ENCODE results near the gene SDK1. TPM values are rescaled to one million over a fixed set of nuclear protein-coding genes. Genes with fewer than 3 reads are reported as not detected.

The SDK1 gene
- total and polyA plus RNA-seq, 2 experiments from 2014 or later, result 2.1 to 10.0 TPM

DNA sequence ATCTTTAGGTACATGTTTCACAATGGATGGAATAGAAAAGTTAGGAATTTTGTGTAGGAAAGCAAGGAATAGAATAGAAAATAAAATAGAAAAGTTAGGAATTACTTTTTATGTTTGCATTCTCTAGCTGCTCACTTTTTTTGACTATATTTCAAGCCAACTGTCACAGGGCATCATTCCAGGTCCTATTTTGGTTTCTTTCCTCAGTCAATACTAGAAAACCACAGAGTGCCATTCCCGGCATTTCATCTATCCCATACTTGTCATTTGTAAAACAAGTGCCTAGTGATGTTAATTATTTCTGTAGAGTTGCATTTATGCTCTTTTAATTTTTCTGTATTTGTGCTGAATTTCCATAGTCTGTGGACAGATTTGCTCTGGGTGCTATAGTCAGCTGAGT, 66.2 kb downstream of the SDK1 start:
- Histone ChIP-seq H3K4me3 (no peak overlapping the region), H4K20me1 (replicated peaks; ENCODE audit: insufficient read depth) (no peaks in the 10 kb centered on the region), H3K36me3 (ENCODE audit: insufficient read depth) (no peaks in the 10 kb centered on the region), H3K27me3 (ENCODE audit: insufficient read depth) (no peaks in the 10 kb centered on the region), H3F3A (replicated peaks; ENCODE audit: low read depth) (no peaks in the 10 kb centered on the region), H2AFZ (no peak overlapping the region), H3K4me2 (no peak overlapping the region), H3K4me1 (ENCODE audit: insufficient read depth) (peaks cover 14% of the 10 kb centered on the region), H3K27ac (ENCODE audit: low read depth) (no peak overlapping the region), H3K79me2 (replicated peaks; ENCODE audit: insufficient read depth) (no peaks in the 10 kb centered on the region), H3K9me2 (ENCODE audit: insufficient read depth) (no peaks in the 10 kb centered on the region)
- Mint-ChIP-seq H3K36me3 (ENCODE audit: low read depth) (no peaks in the 10 kb centered on the region), H3K27ac (no peak overlapping the region), H3K27me3 (ENCODE audit: insufficient read depth, low read depth, poor library complexity) (peaks cover 6% of the 10 kb centered on the region), H3K4me1 (peaks cover 19% of the 10 kb centered on the region), H3K4me3 (no peak overlapping the region), H3K9me3 (no peaks in the 10 kb centered on the region)
- ATAC-seq (no peak), DNase-seq (ENCODE audit: low spot score) (no peak)
- TF ChIP-seq JUNB (IDR thresholded peaks at IDR 0.05; ENCODE audit: unreplicated experiment) (no peak), EZH2phosphoT487 (IDR thresholded peaks at IDR 0.05; ENCODE audit: unreplicated experiment) (no peak), EZH2 (IDR thresholded peaks at IDR 0.05; ENCODE audit: low read depth, unreplicated experiment) (no peak), STAT1 (IDR thresholded peaks at IDR 0.05; ENCODE audit: unreplicated experiment) (no peak), POLR2AphosphoS5 (IDR thresholded peaks at IDR 0.05; ENCODE audit: low read depth) (no peak), CREB1 (CRISPR knock-in tag; IDR thresholded peaks at IDR 0.05; ENCODE audit: low read depth) (no peak), ZNF331 (CRISPR knock-in tag; IDR thresholded peaks at IDR 0.05; ENCODE audit: low read depth) (no peak), NANOG (IDR thresholded peaks at IDR 0.05; ENCODE audit: borderline replicate concordance) (no peak), ZNF114 (CRISPR knock-in tag; IDR thresholded peaks at IDR 0.05) (no peak)
- TF ChIP-seq, protein P1, sequence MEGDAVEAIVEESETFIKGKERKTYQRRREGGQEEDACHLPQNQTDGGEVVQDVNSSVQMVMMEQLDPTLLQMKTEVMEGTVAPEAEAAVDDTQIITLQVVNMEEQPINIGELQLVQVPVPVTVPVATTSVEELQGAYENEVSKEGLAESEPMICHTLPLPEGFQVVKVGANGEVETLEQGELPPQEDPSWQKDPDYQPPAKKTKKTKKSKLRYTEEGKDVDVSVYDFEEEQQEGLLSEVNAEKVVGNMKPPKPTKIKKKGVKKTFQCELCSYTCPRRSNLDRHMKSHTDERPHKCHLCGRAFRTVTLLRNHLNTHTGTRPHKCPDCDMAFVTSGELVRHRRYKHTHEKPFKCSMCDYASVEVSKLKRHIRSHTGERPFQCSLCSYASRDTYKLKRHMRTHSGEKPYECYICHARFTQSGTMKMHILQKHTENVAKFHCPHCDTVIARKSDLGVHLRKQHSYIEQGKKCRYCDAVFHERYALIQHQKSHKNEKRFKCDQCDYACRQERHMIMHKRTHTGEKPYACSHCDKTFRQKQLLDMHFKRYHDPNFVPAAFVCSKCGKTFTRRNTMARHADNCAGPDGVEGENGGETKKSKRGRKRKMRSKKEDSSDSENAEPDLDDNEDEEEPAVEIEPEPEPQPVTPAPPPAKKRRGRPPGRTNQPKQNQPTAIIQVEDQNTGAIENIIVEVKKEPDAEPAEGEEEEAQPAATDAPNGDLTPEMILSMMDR (conservative IDR thresholded peaks at IDR 0.05; ENCODE audit: low read depth in 2 of 2), result no peak
- TF ChIP-seq, protein P2, sequence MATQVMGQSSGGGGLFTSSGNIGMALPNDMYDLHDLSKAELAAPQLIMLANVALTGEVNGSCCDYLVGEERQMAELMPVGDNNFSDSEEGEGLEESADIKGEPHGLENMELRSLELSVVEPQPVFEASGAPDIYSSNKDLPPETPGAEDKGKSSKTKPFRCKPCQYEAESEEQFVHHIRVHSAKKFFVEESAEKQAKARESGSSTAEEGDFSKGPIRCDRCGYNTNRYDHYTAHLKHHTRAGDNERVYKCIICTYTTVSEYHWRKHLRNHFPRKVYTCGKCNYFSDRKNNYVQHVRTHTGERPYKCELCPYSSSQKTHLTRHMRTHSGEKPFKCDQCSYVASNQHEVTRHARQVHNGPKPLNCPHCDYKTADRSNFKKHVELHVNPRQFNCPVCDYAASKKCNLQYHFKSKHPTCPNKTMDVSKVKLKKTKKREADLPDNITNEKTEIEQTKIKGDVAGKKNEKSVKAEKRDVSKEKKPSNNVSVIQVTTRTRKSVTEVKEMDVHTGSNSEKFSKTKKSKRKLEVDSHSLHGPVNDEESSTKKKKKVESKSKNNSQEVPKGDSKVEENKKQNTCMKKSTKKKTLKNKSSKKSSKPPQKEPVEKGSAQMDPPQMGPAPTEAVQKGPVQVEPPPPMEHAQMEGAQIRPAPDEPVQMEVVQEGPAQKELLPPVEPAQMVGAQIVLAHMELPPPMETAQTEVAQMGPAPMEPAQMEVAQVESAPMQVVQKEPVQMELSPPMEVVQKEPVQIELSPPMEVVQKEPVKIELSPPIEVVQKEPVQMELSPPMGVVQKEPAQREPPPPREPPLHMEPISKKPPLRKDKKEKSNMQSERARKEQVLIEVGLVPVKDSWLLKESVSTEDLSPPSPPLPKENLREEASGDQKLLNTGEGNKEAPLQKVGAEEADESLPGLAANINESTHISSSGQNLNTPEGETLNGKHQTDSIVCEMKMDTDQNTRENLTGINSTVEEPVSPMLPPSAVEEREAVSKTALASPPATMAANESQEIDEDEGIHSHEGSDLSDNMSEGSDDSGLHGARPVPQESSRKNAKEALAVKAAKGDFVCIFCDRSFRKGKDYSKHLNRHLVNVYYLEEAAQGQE (IDR thresholded peaks at IDR 0.05; ENCODE audit: unreplicated experiment), result no peak
- TF ChIP-seq, protein P3, sequence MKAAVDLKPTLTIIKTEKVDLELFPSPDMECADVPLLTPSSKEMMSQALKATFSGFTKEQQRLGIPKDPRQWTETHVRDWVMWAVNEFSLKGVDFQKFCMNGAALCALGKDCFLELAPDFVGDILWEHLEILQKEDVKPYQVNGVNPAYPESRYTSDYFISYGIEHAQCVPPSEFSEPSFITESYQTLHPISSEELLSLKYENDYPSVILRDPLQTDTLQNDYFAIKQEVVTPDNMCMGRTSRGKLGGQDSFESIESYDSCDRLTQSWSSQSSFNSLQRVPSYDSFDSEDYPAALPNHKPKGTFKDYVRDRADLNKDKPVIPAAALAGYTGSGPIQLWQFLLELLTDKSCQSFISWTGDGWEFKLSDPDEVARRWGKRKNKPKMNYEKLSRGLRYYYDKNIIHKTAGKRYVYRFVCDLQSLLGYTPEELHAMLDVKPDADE (IDR thresholded peaks at IDR 0.05), result no peak
- TF ChIP-seq, protein P4, sequence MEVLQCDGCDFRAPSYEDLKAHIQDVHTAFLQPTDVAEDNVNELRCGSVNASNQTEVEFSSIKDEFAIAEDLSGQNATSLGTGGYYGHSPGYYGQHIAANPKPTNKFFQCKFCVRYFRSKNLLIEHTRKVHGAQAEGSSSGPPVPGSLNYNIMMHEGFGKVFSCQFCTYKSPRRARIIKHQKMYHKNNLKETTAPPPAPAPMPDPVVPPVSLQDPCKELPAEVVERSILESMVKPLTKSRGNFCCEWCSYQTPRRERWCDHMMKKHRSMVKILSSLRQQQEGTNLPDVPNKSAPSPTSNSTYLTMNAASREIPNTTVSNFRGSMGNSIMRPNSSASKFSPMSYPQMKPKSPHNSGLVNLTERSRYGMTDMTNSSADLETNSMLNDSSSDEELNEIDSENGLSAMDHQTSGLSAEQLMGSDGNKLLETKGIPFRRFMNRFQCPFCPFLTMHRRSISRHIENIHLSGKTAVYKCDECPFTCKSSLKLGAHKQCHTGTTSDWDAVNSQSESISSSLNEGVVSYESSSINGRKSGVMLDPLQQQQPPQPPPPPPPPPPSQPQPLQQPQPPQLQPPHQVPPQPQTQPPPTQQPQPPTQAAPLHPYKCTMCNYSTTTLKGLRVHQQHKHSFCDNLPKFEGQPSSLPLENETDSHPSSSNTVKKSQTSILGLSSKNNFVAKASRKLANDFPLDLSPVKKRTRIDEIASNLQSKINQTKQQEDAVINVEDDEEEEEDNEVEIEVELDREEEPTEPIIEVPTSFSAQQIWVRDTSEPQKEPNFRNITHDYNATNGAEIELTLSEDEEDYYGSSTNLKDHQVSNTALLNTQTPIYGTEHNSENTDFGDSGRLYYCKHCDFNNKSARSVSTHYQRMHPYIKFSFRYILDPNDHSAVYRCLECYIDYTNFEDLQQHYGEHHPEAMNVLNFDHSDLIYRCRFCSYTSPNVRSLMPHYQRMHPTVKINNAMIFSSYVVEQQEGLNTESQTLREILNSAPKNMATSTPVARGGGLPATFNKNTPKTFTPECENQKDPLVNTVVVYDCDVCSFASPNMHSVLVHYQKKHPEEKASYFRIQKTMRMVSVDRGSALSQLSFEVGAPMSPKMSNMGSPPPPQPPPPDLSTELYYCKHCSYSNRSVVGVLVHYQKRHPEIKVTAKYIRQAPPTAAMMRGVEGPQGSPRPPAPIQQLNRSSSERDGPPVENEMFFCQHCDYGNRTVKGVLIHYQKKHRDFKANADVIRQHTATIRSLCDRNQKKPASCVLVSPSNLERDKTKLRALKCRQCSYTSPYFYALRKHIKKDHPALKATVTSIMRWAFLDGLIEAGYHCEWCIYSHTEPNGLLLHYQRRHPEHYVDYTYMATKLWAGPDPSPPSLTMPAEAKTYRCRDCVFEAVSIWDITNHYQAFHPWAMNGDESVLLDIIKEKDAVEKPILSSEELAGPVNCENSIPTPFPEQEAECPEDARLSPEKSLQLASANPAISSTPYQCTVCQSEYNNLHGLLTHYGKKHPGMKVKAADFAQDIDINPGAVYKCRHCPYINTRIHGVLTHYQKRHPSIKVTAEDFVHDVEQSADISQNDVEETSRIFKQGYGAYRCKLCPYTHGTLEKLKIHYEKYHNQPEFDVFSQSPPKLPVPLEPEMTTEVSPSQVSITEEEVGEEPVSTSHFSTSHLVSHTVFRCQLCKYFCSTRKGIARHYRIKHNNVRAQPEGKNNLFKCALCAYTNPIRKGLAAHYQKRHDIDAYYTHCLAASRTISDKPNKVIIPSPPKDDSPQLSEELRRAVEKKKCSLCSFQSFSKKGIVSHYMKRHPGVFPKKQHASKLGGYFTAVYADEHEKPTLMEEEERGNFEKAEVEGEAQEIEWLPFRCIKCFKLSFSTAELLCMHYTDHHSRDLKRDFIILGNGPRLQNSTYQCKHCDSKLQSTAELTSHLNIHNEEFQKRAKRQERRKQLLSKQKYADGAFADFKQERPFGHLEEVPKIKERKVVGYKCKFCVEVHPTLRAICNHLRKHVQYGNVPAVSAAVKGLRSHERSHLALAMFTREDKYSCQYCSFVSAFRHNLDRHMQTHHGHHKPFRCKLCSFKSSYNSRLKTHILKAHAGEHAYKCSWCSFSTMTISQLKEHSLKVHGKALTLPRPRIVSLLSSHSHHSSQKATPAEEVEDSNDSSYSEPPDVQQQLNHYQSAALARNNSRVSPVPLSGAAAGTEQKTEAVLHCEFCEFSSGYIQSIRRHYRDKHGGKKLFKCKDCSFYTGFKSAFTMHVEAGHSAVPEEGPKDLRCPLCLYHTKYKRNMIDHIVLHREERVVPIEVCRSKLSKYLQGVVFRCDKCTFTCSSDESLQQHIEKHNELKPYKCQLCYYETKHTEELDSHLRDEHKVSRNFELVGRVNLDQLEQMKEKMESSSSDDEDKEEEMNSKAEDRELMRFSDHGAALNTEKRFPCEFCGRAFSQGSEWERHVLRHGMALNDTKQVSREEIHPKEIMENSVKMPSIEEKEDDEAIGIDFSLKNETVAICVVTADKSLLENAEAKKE (CRISPR knock-in tag; IDR thresholded peaks at IDR 0.05), result no peak

Measured in GM23338 (cell line).